ENCODE data around the gene PACSIN1. TPM values are rescaled to one million over a fixed set of nuclear protein-coding genes. Genes with fewer than 3 reads are reported as not detected.

PACSIN1 gene
- total RNA-seq, 1 donor from 2014 or later, result not detected

GRCh38 chr6:34524971-34525370 lies 59.1 kb downstream of the PACSIN1 start:
- no peak for TF ChIP-seq CTCF (IDR thresholded peaks at IDR 0.05)
- ATAC-seq (no peak), DNase-seq (no peak)
- Histone ChIP-seq H3K36me3 (no peaks in the 10 kb centered on the region), H3K27ac (no peak overlapping the region), H3K27me3 (ENCODE audit: low read depth) (no peaks in the 10 kb centered on the region), H3K4me3 (no peak overlapping the region), H3K9me3 (no peaks in the 10 kb centered on the region), H3K4me1 (peaks cover 10% of the 10 kb centered on the region)
- intact Hi-C loops (cut with DNase I), result no loop called here

GRCh38 chr6:34525431-34526175 lies 59.7 kb downstream of the PACSIN1 start:
- TF ChIP-seq CTCF (IDR thresholded peaks at IDR 0.05), result no peak

DNA sequence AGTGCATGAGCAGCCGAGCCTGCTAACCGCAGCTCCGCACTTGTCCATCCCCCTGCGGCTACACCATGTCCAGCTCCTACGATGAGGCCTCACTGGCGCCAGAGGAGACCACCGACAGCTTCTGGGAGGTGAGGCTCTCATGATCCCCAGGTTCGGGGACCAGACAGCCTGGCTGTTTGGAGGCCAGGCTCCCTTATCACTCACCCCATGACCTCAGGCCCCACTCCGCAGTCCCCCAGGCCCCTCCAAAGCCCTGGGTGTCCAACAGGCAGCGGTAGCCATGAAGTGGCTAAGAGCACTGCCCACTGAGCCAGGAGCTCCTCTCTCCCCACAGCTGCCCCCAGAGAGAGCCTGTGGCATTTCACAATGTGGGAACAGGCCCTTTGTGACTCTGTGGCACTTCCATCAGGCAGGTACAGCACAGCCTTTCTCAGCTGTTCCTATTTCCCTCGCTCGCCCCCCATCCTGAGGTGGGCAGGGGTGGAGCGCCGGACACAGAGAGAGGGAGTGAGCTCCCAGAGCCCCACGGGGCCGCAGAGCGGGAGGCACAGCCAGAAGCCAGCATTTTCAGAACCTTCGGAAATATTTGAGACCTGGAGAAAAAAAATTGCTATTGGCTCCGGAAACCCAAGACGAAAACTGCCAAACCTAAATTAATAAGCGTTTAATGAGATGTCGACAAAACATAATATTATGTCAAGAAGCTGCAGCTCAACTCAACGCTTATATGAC lies 60.5 kb downstream of the PACSIN1 start:
- no peak overlapping the region for H3K27ac ChIP-seq
- no peak for ATAC-seq
- H3K36me3 ChIP-seq, result no peaks in the 10 kb centered on the region
- H3K4me3 ChIP-seq, result peak overlapping the region; percentile 34
- H3K4me1 ChIP-seq, result peaks cover 10% of the 10 kb centered on the region
- no peaks in the 10 kb centered on the region for H3K9me3 ChIP-seq
- no peaks in the 10 kb centered on the region for H3K27me3 ChIP-seq (ENCODE audit: low read depth)
- DNase-seq, result peak; percentile 46
- intact Hi-C loops (cut with DNase I), result no loop called here
- no peak for TF ChIP-seq CTCF (IDR thresholded peaks at IDR 0.05)

More at GRCh38 chr6:34525431-34526175, 59.7 kb downstream of the PACSIN1 start:
- intact Hi-C loops (cut with DNase I), result no loop called here
- ATAC-seq (no peak), DNase-seq (peak; percentile 42)
- Histone ChIP-seq H3K27me3 (ENCODE audit: low read depth) (no peaks in the 10 kb centered on the region), H3K4me3 (no peak overlapping the region), H3K9me3 (no peaks in the 10 kb centered on the region), H3K4me1 (peaks cover 10% of the 10 kb centered on the region), H3K27ac (no peak overlapping the region), H3K36me3 (no peaks in the 10 kb centered on the region)

- DNase-seq (peak; percentile 97), ATAC-seq (peak; percentile 97)
- H3K4me1 ChIP-seq, result peaks cover 10% of the 10 kb centered on the region
- peak; percentile 85 for TF ChIP-seq CTCF (IDR thresholded peaks at IDR 0.05)
- H3K4me3 ChIP-seq, result peak overlapping the region; percentile 34
- H3K36me3 ChIP-seq, result no peaks in the 10 kb centered on the region
- H3K9me3 ChIP-seq, result no peaks in the 10 kb centered on the region
- intact Hi-C loops (cut with DNase I), result no loop called here
- no peak overlapping the region for H3K27ac ChIP-seq
- no peaks in the 10 kb centered on the region for H3K27me3 ChIP-seq (ENCODE audit: low read depth)
Measured at GRCh38 chr6:34526992-34527728, 61.3 kb downstream of the PACSIN1 start.

Data from lower lobe of right lung (tissue), 2 donors.